Smooth muscle cell (in vitro differentiated cells): ENCODE measurements around the gene BOK. TPM values are rescaled to one million over a fixed set of nuclear protein-coding genes. Genes with fewer than 3 reads are reported as not detected.
"Not testable (repeated sequence)": the region's sequence is repeated elsewhere in the genome, so short reads cannot be mapped to it uniquely, and the experiment has no call there.

ENCODE experiments used
- DNase-seq: peaks from one replicate; lab custom pipeline; 2025; ENCODE audit not compliant: unreplicated experiment; lab: John Stamatoyannopoulos, UW
- H2AFZ ChIP-seq: fragments of 200-600 bp; sonication (generic); 2 replicates; pipeline ENCODE4 v1.6.0; 2016; ENCODE audit warnings: antibody characterized with exemption, low read depth, mild to moderate bottlenecking
- H3F3A ChIP-seq: fragments of 200-600 bp; sonication (generic); 2 replicates; pipeline ENCODE4 v1.6.0; 2017; ENCODE audit warnings: antibody characterized with exemption, low read depth
- H3K27ac ChIP-seq: fragments of 200-600 bp; sonication (generic); 2 replicates; pipeline ENCODE4 v1.5.1; 2016; ENCODE audit warnings: low read depth, mild to moderate bottlenecking
- H3K27me3 ChIP-seq: fragments of 200-600 bp; sonication (generic); 2 replicates; pipeline ENCODE4 v1.6.1; 2016; ENCODE audit warnings: low read depth, mild to moderate bottlenecking
- H3K36me3 ChIP-seq: fragments of 200-600 bp; sonication (generic); 2 replicates; pipeline ENCODE4 v1.5.1; 2016; ENCODE audit warnings: low read depth
- H3K4me1 ChIP-seq: fragments of 200-600 bp; sonication (generic); 2 replicates; pipeline ENCODE4 v1.5.1; 2016; ENCODE audit warnings: low read depth
- H3K4me2 ChIP-seq: fragments of 200-600 bp; sonication (generic); 2 replicates; pipeline ENCODE4 v1.6.0; 2016; ENCODE audit warnings: mild to moderate bottlenecking
- H3K4me3 ChIP-seq: fragments of 200-600 bp; sonication (generic); 2 replicates; pipeline ENCODE4 v1.5.1; 2016; ENCODE audit warnings: mild to moderate bottlenecking
- H3K79me2 ChIP-seq: fragments of 200-600 bp; sonication (generic); 2 replicates; pipeline ENCODE4 v1.6.0; 2016; ENCODE audit warnings: low read depth, mild to moderate bottlenecking
- H3K9ac ChIP-seq: fragments of 200-600 bp; sonication (generic); 2 replicates; pipeline ENCODE4 v1.6.0; 2016; ENCODE audit warnings: low read depth
- H3K9me3 ChIP-seq: fragments of 200-600 bp; sonication (generic); replicated peaks from 2 replicates; pipeline ENCODE4 v1.5.1; 2016; ENCODE audit warnings: low read depth
- H4K20me1 ChIP-seq: fragments of 200-600 bp; sonication (generic); 2 replicates; pipeline ENCODE4 v1.6.0; 2016; ENCODE audit warnings: low read depth
- CTCF ChIP-seq: fragments of 200-600 bp; sonication (generic); IDR thresholded peaks from 2 replicates; pipeline ENCODE4 v1.5.1; 2017; ENCODE audit warnings: borderline replicate concordance, mild to moderate bottlenecking, antibody characterized with exemption; ENCODE audit not compliant: insufficient read depth, poor library complexity, severe bottlenecking
- WGBS: methylation state at CpG from one replicate; pipeline ENCODE4 v1.1.7; 2016; ENCODE audit warnings: low lambda C conversion rate; 5-methylcytosine and 5-hydroxymethylcytosine counted together
- polyA plus RNA-seq: library from polyadenylated mRNA; unstranded; fragments of >200 nt; fragmentation: Nextera tagmentation; extraction: Ambion mirVana; gene quantifications from 2 replicates; pipeline ENCODE4 v1.2.1, GENCODE V29; 2016
- total RNA-seq: library from RNA; depleted of rRNA; stranded (reverse); fragments of >200 nt; gene quantifications from 2 replicates; pipeline ENCODE4 v1.2.3, GENCODE V29; 2014

The BOK gene
- total and polyA plus RNA-seq, 2 experiments from 2014 or later = 34.9 to 40.8 TPM

GRCh38 chr2:241563981-241564595 is 5.5 kb downstream of the BOK start:
- peak overlapping the region; percentile 93 for H3K27ac ChIP-seq
- 20% methylated on average over 23 of the region's 23 CpGs for WGBS
- peak; percentile 80 for DNase-seq
- no peaks in the 10 kb centered on the region for H3K9me3 ChIP-seq
- H3K36me3 ChIP-seq = no peaks in the 10 kb centered on the region
- H3K79me2 ChIP-seq = peaks cover 61% of the 10 kb centered on the region
- peaks cover 13% of the 10 kb centered on the region for H3F3A ChIP-seq
- H3K4me2 ChIP-seq = peak overlapping the region; percentile 85
- H3K9ac ChIP-seq = peak overlapping the region; percentile 43
- peaks cover 68% of the 10 kb centered on the region for H4K20me1 ChIP-seq
- H3K4me1 ChIP-seq = peaks cover 28% of the 10 kb centered on the region
- H2AFZ ChIP-seq = no peak overlapping the region
- peak overlapping the region; percentile 21 for H3K4me3 ChIP-seq
- TF ChIP-seq CTCF = no peak
- no peaks in the 10 kb centered on the region for H3K27me3 ChIP-seq

GRCh38 chr2:241564596-241565410 is 6.3 kb downstream of the BOK start:
- DNase-seq = peak; percentile 80
- Histone ChIP-seq H3F3A (peaks cover 11% of the 10 kb centered on the region), H3K27me3 (no peaks in the 10 kb centered on the region), H4K20me1 (peaks cover 70% of the 10 kb centered on the region), H3K36me3 (no peaks in the 10 kb centered on the region), H3K9ac (peak overlapping the region; percentile 43), H3K4me2 (peak overlapping the region; percentile 85), H3K27ac (peak overlapping the region; percentile 93), H3K79me2 (peaks cover 61% of the 10 kb centered on the region), H2AFZ (no peak overlapping the region), H3K9me3 (no peaks in the 10 kb centered on the region), H3K4me1 (peaks cover 23% of the 10 kb centered on the region), H3K4me3 (peak overlapping the region; percentile 21)
- WGBS = 31% methylated on average over 36 of the region's 36 CpGs
- no peak for TF ChIP-seq CTCF

- DNase-seq = no peak
- H3K79me2 ChIP-seq = peaks cover 58% of the 10 kb centered on the region
- H3K4me3 ChIP-seq = no peak overlapping the region
- H3K4me1 ChIP-seq = peaks cover 17% of the 10 kb centered on the region
- H3K36me3 ChIP-seq = no peaks in the 10 kb centered on the region
- H2AFZ ChIP-seq = no peak overlapping the region
- no peaks in the 10 kb centered on the region for H3K9me3 ChIP-seq
- H3K27me3 ChIP-seq = no peaks in the 10 kb centered on the region
- no peak overlapping the region for H3K9ac ChIP-seq
- H3F3A ChIP-seq = peaks cover 6% of the 10 kb centered on the region
- WGBS = 79% methylated on average over 10 of the region's 10 CpGs
- peak overlapping the region; percentile 60 for H3K27ac ChIP-seq
- peaks cover 68% of the 10 kb centered on the region for H4K20me1 ChIP-seq
- peak overlapping the region; percentile 85 for H3K4me2 ChIP-seq
- TF ChIP-seq CTCF = no peak
Observed at GRCh38 chr2:241565411-241565810, 6.9 kb downstream of the BOK start.

GRCh38 chr2:241566021-241566420 is 7.5 kb downstream of the BOK start:
- H4K20me1 ChIP-seq = peaks cover 62% of the 10 kb centered on the region
- H3K27ac ChIP-seq, H3K4me2 ChIP-seq, H2AFZ ChIP-seq, H3K36me3 ChIP-seq, H3K27me3 ChIP-seq, H3K9me3 ChIP-seq, DNase-seq, H3F3A ChIP-seq, H3K9ac ChIP-seq, H3K4me3 ChIP-seq: not testable (repeated sequence)
- peaks cover 13% of the 10 kb centered on the region for H3K4me1 ChIP-seq
- H3K79me2 ChIP-seq = peaks cover 56% of the 10 kb centered on the region
- 96% methylated on average over 11 of the region's 11 CpGs for WGBS
